NB4 (cell line): Measurements from ENCODE around the gene ZBP1.

Experiments used
- DNase-seq: peaks from one replicate; pipeline ENCODE4 v3.0.0; 2010; ENCODE audit warnings: low read depth
- H3K4me3 ChIP-seq: one replicate; pipeline ENCODE4 v1.5.1; 2011; ENCODE audit warnings: mild to moderate bottlenecking, low read depth, low read length, moderate library complexity
- MYC ChIP-seq: IDR thresholded peaks from 2 replicates; pipeline ENCODE4 v1.6.1; 2011; ENCODE audit warnings: low read depth, low read length
- POLR2A ChIP-seq: IDR thresholded peaks from 2 replicates; pipeline ENCODE4 v1.6.1; 2011; ENCODE audit warnings: mild to moderate bottlenecking; ENCODE audit not compliant: insufficient read length; ENCODE audit errors: extremely low read depth
- TF ChIP-seq, protein P1 (sequence below): IDR thresholded peaks from 2 replicates; pipeline ENCODE4 v1.6.1; 2011; ENCODE audit warnings: low read depth, low read length
- TF ChIP-seq, protein P2 (sequence below): IDR thresholded peaks from one replicate; pipeline ENCODE4 v1.5.1; 2012; ENCODE audit warnings: low read depth, low read length

ZBP1 gene

DNA sequence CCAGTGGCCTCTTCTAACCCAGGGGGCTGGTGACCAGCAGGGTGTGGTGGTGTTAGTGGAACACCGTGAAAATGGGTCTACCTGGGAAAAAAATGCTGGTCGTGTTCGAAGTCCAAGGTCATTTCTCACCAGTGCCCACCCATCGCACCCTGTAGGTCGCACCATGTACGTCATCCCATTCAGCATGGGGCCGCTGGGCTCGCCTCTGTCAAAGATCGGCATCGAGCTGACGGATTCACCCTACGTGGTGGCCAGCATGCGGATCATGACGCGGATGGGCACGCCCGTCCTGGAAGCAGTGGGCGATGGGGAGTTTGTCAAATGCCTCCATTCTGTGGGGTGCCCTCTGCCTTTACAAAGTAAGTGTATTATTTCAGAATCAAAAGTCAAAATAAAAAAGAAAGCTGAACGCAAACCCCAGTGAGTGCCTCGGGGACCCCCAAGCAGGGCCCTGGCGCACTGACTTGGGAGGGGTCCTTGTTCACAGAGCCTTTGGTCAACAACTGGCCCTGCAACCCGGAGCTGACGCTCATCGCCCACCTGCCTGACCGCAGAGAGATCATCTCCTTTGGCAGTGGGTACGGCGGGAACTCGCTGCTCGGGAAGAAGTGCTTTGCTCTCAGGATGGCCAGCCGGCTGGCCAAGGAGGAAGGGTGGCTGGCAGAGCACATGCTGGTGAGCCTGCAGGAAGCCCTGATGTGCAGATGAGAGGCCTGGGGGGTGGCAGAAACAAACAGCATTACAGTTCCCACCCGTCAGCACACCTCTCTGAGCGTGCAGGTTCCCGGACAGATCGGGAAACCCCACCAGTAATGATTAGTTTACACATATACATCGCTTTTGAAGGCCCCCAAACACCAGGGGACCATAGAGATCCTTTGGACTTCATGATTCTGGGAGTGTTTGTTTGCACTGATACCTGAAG is 57.4 kb downstream of the ZBP1 start:
- DNase-seq, result no peak
- H3K4me3 ChIP-seq, result no peak overlapping the region
- TF ChIP-seq, protein P1, sequence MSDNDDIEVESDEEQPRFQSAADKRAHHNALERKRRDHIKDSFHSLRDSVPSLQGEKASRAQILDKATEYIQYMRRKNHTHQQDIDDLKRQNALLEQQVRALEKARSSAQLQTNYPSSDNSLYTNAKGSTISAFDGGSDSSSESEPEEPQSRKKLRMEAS, result no peak
- TF ChIP-seq, protein P2, sequence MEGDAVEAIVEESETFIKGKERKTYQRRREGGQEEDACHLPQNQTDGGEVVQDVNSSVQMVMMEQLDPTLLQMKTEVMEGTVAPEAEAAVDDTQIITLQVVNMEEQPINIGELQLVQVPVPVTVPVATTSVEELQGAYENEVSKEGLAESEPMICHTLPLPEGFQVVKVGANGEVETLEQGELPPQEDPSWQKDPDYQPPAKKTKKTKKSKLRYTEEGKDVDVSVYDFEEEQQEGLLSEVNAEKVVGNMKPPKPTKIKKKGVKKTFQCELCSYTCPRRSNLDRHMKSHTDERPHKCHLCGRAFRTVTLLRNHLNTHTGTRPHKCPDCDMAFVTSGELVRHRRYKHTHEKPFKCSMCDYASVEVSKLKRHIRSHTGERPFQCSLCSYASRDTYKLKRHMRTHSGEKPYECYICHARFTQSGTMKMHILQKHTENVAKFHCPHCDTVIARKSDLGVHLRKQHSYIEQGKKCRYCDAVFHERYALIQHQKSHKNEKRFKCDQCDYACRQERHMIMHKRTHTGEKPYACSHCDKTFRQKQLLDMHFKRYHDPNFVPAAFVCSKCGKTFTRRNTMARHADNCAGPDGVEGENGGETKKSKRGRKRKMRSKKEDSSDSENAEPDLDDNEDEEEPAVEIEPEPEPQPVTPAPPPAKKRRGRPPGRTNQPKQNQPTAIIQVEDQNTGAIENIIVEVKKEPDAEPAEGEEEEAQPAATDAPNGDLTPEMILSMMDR, result no peak
- TF ChIP-seq MYC, result no peak
- TF ChIP-seq POLR2A, result no peak

DNA sequence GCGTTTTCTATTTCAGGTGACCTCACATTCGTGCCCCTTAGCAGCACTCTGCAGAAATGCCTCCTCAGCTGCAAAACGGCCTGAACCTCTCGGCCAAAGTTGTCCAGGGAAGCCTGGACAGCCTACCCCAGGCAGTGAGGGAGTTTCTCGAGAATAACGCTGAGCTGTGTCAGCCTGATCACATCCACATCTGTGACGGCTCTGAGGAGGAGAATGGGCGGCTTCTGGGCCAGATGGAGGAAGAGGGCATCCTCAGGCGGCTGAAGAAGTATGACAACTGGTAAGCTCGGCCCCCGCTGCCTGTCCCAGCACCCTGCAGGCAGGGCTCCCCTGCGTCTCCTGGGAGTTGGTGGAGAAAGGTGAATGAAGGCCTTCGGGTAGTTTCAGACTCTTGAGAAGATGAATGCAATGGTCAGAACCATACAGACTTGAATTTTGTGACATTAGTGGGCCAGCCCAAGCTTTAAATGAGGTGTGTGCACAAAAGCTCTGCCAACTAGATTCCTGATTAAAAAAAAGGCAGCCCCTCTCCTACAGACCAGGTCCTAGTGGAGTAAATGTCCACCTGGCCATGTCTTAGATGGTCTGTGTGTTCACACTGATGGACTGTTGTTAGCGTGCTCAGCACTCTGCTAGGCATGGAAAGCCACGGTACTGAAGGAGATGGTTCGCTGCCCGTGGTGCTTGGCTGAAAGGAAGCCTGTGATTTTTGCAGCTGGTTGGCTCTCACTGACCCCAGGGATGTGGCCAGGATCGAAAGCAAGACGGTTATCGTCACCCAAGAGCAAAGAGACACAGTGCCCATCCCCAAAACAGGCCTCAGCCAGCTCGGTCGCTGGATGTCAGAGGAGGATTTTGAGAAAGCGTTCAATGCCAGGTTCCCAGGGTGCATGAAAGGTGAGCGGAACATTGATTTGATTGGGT is 58.6 kb downstream of the ZBP1 start:
- DNase-seq, result no peak
- H3K4me3 ChIP-seq, result no peak overlapping the region
- TF ChIP-seq POLR2A (no peak), MYC (no peak)
- TF ChIP-seq, protein P1, result no peak
- TF ChIP-seq, protein P2, result no peak

DNA sequence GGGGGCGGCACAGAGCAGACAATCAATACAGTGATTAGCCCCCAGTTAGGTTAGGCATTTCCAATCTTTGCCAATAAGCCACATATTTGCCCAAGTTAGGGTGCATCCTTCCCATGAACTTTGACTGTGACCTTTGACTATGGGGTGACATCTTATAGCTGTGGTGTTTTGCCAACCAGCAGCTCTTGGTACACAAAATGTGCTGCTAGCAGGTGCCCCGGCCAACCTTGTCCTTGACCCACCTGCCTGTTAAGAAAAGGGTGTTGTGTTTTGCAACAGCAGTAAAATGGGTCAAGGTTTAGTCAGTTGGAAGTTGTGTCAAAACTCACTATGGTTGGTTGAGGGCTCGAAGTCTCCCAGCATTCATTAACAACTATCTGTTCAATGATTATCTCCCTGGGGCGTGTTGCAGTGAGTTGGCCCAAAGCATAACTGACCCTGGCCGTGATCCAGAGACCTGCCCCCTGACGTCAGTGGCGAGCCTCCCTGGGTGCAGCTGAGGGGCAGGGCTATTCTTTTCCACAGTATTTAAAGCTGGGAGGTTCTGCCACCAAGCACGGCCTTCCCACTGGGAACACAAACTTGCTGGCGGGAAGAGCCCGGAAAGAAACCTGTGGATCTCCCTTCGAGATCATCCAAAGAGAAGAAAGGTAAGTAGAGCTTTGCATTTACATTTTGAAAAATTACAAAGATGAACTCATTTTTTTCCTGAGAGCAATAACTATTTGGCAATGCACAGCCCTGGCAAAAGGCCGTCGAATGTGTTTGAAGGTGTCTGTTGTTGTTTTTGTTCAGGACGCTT is 59.5 kb downstream of the ZBP1 start, which contains the start of gene PCK1:
TSS of gene PCK1 (plus strand) at position 557 of the 802 bp plus-strand sequence. CDS start 302 bp downstream, outside the sequence.
- TF ChIP-seq, protein P2, result no peak
- TF ChIP-seq MYC, result no peak
- no peak for TF ChIP-seq POLR2A
- DNase-seq, result no peak
- no peak within 1 kb of the TSS for H3K4me3 ChIP-seq

DNA sequence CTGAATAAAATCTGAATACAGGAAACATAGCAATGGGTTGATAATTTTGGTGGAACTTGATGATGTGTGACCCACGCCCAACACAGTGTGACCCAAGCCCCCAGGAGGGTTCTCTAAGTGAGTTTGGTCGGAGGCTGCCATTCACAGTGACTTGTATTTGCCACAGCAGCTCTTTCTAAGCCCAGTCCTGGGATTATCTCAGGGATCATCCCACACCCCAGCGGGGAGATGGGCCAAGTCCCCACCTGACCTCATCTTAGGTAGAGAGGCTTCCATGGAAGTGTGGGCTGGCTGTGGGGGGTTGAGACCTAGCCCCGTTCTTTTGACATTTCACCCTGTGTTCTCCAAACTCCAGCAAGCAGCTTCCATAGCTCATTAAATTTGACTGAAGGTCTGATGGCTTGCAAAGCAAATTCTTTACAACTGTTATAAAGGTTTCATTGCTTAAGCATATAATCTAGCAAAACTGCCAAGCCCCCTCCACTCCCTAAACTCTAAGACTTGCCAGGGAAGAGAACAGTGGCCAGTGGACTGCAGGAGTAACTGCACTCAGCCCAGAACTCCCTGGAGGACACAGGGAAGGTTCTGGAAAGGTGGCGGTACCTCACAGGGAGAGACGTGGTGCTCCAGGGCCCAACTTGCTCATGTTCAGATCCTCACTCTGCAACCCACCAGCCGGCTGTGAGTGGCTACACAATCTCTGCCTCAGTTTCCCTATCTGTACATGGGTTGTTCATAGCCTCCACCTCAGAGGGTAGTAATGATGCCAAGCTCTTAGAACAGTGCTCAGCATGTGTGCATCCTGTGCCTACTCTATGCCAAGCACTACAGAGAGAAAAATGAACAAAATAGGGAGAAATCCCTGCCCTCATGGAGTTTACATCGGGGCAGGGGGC is 60.3 kb downstream of the ZBP1 start:
- DNase-seq, result no peak
- TF ChIP-seq, protein P1, result no peak
- TF ChIP-seq MYC (no peak), POLR2A (no peak)
- TF ChIP-seq, protein P2, result no peak
- no peak overlapping the region for H3K4me3 ChIP-seq

DNA sequence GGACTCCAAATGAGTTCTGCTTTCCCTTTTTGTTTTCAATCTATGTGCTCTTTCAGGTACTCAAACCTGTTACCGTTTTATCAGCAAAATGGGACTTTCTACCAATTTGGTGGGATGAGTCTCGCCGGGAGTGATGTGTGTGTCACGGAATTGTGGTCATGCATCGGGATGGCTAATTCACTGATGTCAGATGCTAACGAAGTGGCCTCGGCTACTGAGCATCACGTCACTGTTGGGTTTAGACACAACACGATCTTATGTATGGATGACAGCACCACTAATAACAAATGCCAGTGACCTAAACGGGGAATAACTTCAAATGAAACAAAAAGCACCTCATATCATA is 61.0 kb downstream of the ZBP1 start:
- TF ChIP-seq MYC (no peak), POLR2A (no peak)
- TF ChIP-seq, protein P2, result no peak
- TF ChIP-seq, protein P1, result no peak
- no peak overlapping the region for H3K4me3 ChIP-seq
- no peak for DNase-seq
